ENCODE data around the gene PTAR1.

The PTAR1 gene

DNA sequence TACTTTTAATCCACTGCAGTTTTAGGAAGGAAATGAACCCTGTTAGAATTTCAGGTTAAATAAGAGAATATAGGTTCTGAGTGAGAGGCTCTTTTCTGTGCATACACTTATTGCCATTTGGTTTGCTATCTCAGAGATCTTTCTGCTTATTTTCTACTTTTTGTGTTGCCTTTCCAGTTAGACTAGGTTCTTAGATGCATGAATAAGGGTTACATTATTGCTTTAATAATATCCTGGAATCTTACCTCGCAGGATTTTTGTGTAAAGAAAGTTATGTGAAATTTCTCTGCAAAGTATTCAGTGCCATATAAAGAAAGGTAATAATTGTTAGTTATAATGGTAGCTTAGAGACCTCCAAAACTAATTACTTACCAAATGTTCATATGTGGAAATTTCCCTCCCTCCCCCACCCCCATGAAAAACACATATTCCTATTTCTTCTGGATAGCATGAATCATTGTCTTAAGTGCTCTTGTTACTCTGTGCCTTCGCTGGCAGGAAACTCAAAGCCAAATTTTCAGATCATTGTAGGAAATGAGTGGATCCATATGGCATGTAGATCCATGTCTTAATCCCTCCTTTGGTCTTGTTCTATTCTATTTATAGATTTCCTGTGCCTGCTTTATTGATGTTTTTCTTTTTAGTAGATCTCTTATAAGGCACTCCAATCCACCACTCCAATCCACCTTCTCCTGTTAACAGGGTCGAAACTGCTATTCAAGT is 84.9 kb downstream of the PTAR1 start:
- no peak for DNase-seq (ENCODE audit: low read depth in 2 of 2, low spot score in 1 of 2)

DNA sequence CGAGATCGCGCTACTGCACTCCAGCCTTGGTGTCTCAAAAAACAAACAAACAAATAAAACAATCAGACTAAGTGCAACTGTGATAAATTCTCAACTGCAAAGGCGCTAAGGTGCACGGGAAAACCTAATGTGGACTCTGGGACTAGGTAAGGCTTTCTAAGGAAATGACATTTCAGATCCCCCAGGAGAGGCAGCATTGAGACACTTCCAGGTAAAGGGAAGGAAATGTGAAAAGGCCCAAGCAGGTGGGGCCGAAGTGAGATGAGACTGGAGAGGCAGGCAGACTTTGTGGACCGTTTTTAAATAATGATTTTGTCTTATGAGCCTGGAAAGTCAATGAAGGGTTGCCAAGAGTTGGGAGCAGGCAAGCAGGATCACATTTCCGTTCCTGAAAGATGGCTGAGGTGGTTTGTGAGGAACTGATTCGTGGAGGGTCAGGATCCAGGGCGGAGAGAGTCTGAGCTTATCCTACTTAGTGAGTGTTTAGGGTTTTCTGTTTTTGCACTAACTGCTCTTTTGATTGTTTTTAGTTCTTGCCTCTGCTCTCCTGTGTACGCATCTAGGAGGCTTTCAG is 85.6 kb downstream of the PTAR1 start:
- no peak for DNase-seq (ENCODE audit: low read depth in 2 of 2, low spot score in 1 of 2)

DNA sequence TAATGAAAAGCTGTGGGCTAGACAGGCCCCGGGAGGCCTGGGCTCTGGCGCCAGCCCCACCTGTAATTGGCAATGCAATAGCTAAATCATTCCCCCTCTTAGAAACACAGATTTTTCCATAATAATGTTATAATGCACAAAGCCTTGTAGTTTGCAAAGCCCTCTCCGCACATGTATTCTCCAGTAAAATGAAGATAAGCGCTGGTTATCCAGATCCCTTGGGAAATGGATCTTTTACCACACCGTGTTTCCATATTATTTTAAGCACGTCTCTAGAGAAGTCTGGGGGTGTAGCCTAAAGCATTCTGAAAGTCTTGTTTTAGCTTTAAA is 86.5 kb downstream of the PTAR1 start:
- no peak for DNase-seq (ENCODE audit: low read depth in 2 of 2, low spot score in 1 of 2)

DNA sequence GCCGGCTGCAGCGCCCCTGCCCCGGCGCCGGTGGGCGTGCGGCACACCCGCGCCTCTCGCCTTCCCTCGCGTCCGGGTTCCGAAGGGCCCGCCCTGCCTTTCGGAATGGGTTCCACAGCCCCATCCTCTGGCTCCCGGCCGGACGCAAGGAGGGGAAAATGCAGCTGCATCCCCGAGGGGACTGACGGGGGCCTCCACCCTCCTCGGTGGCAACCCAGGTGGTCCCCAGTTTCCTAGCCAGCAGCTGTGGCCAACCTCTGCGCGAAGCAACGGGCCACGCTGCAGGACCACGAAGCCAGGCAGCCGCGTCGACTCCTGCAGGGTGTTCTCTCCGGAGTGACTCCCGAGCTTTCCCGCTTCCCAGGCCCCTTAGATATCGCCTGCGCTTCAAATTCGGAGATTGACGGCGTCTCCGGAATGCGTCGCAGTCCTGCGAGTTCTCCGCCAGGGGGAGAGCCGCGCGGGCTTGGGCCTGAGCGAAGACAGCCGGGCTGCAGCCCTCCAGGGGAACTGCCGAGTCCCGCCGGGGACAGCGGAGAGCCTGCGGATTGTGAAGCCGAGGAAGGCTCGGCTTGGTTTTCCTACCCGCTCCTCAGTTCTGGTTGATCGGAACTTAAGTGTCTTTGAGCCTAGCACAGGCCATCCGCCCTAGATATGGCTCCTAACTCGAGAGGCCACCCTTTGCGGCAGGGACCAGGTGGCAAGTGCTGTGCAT is 87.1 kb downstream of the PTAR1 start:
- DNase-seq (ENCODE audit: low read depth in 2 of 2, low spot score in 1 of 2): peak; percentile 40 to 41

DNA sequence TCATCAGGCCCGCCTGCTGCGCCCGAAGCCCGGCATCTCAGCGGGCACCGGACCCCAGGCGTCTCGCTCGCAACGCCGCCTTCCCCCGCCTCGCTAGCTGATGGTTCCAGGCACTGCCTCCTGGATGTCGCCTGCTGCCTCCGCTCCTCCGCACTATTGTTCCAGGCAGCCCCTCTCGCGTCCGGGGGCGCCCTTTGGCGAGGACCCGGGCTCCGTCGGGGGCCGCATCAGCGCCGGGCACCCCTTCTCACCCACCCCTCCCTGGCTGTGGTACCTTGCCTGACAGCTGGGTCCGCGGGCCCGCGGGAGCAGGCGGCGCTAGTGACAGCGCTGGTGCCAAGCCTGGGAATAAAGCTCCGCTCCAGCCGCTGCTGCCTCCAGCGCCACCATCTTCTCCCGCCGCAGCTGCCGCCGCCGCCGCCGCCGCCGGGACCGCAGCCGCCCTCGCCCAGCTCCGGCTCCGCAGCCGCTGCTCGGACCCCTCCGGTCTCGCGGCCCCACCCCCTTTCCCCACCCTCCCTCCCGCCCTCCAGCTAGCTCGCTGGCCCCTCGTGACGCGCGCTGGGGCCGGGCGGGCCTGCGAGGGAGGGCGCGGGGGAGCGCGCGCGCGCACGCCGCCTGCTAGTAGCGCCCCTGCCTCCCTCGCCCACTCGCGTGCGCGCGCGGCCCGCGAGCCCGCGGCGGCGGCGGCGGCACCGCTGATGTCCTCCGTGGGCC is 87.8 kb downstream of the PTAR1 start, which contains the start of gene APBA1:
Gene APBA1 (minus strand): TSS at position 493 of the 717 bp plus-strand sequence.
- peak; percentile 4 to 27 for DNase-seq (ENCODE audit: low read depth in 2 of 2, low spot score in 1 of 2)

DNA sequence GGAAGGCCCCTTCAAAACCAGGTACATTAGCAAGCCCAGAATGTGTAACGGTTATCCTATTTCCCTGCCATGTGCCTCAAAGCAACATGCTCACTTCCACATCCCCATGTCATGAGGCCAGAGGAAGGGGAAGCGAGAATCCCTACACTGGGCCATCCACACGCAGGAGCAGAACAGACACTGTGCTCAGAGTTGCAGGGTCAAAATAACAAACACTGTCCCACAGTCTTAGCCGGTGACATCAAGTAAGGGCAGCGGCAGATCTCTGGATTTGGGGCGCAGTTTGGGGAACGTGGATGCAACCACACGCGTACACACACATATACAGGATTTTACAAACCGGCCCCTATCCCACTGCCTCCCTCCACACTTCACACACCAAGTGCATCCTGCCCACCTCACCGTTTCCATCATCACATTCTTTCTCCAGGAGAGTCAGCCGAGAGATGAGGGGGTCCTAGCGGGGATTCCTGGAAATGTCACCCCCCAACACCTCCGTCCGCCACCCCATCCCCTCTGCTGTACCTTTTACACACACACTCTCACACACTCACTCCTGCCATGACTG is 88.4 kb downstream of the PTAR1 start:
- DNase-seq (ENCODE audit: low read depth in 2 of 2, low spot score in 1 of 2): no peak

DNA sequence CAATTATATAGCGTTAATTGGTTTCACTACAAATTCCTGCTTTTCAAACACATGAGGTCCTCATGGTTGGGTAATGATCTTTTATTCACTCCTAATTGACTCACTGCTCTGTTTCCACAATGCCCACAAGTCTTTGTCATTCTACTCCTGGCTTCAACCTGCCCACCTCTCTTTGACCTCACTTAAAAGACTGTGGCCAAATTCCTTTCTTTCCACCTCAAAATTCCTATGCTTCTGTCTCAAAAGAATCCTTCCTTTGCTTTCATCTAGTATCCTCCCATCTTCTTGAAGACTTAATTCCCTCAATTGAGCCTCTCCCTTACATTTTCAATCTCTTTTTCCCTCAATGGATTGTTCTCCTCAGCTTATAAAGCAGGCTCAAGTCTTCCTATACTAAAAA is 92.5 kb downstream of the PTAR1 start:
- no peak for DNase-seq (ENCODE audit: low read depth in 2 of 2, low spot score in 1 of 2)

DNA sequence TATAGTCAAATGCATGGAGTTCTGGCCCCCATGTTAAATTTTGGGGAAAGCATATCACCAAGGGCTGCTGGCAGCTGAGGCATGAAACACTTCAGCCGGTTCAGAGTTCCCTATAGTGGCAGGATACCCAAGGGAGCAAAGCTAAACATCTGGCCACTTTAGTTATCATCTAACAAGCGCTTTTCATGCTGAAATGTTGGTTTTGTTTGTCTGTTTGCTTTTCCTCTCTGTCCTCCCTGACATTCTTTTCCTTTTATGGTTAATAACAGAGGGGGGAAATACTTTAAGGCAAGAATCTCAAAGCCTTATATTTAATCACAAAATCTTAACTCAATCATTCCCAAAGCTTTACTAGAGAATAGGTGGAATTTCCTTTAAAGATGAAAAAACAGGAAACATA is 99.5 kb downstream of the PTAR1 start:
- no peak for DNase-seq (ENCODE audit: low read depth in 2 of 2, low spot score in 1 of 2)

All from stimulated activated CD8-positive, alpha-beta memory T cell treated with anti-CD3 and anti-CD28 coated beads, Interleukin-4, amount 100 ng/mL, for 4 hours (primary cell).